GM21526 (cell line): ENCODE data around the gene CABP7.

ENCODE experiments used
- ATAC-seq: cut with Tn5 transposase; IDR thresholded peaks from one replicate; pipeline ENCODE4 v1.9.1; 2021; ENCODE audit warnings: moderate library complexity; ENCODE audit not compliant: unreplicated experiment, low FRiP score

Gene CABP7

DNA sequence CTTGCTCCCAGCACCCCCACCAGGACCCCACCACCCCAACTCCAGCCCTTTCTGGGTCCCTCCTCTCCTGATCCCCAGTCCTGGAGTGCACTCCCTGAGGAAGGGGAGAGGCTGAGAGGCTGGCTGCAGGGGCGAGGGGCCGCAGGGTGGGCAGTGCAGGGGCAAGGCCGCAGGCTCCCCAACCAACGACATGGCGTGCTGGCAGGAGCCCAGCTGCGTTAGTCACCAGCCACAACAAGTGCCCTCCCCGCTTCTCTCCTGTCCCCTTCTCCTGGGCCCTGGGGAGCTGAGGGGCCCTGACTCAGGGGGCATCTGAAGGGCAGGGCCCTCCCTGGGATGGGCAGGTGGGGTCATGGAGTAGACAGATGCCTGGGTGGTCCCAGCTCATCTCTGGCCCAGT, 2.3 kb downstream of the CABP7 start:
- no peak for ATAC-seq

DNA sequence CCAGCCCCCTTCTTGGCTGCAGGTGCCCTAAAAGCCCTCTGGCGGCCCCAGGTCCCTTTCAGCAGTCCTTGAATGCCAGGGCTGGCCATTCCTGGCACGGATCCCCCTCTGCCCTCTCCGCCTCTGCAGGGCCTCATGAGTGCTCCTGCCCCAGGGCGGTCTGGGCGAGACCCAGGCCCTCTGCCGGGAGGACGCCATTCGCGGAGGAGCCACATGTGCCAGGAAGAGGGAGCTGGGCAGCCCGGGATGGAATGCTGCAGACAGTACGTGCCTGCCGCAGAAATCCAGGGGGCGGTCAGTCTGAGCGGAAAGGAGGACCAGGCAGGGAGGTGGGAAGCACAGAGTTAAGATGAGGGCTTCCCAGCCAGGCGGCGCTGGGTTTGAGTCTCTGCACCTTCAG, 2.8 kb downstream of the CABP7 start:
- ATAC-seq, result no peak

DNA sequence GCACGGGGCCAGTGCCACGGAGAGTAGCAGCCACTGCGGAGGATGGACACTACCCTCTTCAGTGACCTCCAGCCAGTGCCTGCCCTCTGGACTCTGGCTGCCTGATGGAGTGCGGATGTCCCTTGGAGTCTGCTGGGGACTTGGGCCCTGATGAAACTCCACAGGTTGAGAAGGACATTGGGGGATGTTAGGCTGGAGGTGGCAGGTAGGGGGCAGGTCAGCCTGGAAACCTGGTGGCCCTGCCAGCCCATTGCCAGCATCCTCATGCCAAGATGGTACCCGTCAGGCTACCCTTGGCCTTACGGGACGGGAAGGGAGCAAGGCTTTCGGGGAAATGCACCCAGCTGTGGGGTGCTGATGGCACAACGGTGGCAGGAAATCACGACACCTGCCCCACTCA, 4.0 kb downstream of the CABP7 start:
- ATAC-seq, result no peak

DNA sequence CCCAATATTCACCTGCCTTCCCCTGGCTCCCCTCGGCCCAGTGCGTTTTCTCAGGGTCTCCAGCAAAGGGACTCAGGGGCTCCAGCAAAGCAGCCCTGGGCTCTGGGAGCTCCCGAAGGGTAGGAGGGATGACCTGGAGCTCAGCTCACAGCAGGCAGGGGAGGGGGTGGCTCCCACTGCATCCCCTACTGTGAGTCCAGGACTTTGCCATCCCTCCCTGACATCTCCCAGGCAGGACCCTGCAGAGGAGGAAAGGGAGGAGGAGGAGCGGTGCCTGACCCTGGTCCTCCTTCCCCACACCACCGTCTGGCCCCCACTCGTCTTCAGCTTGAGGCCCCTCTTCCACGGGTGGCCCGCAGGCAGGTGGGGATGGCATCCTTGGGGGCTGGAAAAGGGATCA, 5.0 kb downstream of the CABP7 start:
- no peak for ATAC-seq

DNA sequence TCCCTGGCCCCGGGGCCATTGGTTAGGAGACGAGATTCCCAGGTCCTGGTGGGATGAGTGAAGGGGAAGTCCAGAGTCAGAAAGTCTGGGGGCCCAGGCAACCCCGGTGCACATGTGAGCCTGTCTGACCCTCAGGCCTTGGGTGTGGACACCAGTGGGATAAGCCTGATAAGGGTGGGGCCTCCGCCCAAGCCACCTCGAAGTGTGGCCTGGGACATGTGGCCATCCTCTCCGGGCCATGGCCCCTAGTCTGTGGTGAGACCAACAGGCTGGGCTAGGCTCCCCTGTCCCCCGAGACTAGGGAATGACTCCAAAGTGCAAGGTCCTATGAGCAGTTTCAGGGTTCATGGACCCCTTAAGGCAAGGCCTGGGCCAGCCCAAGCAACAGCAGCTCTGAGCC, 6.3 kb downstream of the CABP7 start:
- ATAC-seq, result no peak

DNA sequence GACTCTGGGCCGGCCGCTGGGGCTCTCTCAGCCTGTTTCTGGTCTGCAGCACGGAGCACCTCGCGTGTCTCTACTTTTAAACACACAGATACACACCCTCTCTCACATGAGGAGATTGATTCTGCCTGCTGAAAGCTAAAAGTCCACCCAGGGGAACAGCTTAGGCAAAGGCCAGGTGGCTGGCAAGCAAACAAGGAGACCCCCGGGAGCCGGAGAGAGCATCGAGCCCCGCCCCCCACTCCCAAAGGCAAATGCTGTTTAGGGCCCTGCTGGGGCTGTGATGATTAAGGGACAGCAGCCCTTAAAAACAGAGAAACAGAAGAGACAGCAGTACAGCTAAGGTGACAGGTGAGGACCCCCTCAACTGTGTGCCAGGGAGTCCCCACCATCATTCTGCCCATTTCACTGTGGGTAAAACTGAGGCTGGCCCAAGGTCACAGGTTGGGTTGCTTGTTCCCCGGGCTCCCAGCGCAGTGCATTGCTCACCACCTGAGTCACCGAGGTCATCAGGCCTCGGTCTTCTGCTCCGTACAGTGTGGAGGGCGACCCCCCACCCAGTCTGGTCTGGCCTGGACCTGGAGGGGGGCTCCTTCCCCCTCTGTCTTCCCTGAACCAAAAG, 6.8 kb downstream of the CABP7 start:
- no peak for ATAC-seq

DNA sequence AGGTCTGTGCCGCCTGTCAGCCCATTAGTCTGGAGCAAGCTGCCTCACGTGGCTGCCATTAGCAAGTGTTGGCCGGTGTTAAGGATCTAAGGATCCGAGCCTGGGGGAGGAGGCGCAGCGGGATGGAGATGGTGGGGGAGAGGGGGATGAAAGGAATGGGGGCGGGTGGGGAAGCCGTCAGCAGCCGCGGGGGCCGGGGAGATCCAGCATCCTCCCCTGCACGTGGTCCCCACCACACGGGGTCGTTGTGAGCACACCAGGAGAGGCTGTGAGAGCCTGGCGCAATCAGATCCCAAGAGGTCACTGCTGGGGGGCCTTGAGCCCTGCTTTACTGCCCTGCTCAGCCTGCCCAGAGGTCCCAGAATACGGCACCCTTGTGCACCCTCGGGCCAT, 7.3 kb downstream of the CABP7 start:
- ATAC-seq, result no peak

DNA sequence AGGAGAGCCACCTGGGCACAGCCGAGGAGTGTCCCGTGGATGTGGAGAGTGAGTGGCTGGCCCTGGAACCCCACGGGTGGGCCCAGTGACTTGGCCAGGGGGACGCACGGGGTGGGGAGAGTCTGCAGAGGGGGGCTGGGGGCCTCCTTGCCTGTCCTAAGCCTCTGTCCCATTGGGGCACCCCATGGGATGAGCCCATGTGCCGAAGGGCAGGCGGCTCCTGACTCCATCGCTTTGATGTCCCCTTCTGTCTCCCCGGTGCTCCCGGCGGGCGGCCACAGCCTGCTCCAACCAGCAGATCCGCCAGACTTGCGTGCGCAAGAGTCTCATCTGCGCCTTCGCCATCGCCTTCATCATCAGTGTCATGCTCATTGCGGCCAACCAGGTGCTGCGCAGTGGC, 9.4 kb downstream of the CABP7 start:
- ATAC-seq, result no peak

DNA sequence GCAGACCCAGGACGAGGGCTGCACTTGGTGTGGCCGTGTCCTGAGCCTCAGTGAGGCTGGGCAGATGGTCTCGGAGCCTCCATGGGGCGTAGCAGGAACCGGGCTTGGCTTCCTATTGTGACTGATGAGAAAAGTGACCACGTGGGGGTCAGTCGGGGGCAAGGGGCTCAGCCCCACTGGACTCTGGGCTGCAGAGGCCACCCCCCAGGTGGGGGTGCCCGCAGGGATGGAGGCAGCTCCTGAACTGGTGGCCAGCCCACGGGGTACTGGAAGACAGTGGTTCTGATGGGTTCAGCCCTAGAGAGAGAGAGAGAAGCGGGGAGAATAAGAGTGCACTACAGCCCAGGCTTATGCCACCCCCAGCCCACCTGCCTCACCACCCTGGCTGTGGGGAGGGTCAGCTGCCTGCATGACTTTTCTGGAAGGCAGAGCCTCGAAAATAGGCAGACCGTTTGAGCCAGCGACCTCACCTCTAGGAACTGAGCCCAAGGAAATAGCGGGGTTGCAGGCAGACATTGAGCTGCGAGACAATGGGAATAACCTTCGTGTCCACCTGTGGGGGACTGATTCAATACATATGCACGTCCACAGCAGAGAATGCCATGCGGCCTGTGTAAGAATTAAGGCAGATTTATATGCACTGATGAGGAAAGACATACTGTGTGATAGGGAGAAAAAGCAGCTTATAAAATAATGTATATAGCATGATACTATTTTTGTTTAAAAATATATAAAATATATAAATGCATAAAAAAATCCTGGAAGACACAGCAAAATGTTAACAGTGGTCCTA, 11.5 kb downstream of the CABP7 start:
- no peak for ATAC-seq

DNA sequence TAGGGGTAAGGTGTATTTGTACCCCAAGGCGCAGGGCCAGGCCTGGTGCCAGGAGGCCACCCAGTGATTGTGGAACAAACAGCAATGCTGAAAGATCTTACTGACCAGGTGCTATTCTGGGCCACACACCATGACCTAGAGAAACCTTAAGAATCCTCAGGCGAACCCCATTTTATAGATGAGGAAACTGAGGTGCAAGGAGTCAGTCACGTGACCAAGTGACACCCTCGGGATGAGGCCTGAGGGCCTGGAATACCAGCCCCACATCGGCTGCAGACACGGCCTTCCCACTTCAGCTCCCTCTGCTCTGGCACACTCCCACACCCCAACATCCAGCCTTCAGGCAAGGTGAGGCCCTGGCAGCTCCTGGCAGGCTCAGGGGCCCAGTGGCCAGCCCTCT, 13.1 kb downstream of the CABP7 start:
- ATAC-seq, result no peak

DNA sequence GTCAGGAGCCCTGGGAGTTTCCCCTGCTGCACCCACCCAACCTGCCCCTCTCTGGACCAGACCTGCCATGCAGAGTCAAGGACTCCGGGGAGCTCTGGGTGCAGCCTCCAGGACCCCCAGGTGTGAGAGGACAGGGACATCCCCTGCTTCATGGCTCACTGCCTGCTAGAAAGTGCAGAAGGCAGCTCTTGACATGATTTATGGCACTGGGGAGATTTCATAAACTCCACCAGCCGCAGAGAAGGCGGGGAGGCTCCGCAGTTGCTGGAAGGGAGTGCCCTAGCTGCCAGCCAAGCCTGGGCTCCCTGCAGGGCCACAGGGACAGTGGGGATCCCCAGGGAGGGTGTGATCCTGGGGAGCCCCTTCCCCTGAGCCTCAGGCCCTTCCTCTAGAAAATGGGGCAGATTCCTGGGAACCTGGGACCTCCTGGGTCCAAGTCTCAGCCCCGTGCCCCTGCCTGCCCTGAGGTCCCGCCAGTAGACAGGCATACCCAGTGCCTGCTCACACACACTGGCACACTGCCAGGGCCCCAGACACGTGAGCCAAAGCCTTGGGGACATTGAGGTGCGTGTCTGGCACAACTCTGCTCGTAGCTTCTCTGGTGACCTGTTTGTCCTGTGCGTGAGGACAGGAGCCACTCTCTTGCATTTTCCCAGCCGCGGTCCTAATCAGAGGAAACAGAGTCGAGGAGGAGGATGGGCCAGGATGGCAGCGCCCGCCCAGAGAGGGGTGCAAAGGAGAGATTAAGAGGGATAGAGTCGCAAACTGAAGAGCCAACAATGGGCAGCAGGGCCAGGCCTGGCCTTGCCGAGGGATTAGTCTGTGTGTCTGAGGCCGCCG, 13.8 kb downstream of the CABP7 start:
- no peak for ATAC-seq

DNA sequence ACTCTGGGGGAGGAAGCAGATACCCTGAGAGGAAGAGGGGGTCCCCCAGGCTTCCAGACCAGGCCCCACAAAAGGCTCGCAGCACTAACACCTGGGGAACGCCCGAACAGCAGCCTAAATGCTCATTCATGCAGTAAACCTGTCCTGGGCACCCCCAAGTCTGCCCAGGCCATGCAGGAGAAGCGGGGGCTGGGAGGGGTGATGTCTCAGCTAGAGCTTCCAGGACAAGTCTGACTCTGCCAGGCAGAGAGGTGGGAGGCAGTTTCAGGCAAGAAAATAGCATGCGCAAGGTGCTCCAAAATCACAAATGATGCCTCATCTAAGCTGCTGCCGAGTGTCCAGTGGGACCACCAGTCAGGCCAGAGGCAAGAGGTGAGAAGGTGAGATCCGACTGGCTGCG, 14.6 kb downstream of the CABP7 start:
- no peak for ATAC-seq

DNA sequence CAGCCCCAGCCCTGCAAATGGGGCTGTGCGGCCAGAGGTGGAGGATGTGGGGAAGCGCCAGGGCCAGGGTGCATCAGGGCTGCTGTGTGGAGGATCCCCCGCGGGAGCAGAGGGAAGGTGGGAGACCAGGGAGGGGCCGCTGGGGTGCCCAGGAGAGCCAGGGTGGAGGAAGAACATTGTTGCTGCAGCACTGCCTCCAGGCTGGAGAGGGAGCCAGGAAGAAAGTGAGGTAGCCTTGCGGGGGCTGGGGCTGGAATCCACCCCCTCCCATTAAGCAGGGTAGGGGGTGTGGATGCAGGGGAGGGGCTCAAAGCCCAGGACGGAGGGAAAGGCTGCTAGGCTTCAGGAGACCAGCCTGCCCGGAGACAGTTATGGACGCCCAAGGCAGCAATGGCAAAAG, 15.0 kb downstream of the CABP7 start:
- ATAC-seq, result no peak

DNA sequence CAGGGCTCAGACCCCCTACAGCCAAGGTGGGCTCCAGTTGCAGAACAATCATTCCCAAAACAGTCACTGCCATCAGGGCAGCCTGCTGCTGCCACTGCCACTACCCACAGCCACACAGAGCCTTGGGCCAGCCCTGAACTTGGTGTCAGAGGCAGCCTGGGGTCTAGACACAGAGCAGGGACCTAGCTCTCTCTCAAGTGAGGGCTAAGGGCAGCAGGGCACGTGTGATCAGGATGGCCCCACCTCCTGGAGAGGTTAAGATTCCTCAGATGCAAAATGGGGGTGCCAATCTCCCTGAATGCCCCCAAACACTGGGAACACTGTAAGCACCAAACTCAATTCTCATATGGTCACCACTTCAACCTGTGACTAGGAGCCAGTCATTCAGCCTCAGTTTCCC, 15.6 kb downstream of the CABP7 start:
- no peak for ATAC-seq

DNA sequence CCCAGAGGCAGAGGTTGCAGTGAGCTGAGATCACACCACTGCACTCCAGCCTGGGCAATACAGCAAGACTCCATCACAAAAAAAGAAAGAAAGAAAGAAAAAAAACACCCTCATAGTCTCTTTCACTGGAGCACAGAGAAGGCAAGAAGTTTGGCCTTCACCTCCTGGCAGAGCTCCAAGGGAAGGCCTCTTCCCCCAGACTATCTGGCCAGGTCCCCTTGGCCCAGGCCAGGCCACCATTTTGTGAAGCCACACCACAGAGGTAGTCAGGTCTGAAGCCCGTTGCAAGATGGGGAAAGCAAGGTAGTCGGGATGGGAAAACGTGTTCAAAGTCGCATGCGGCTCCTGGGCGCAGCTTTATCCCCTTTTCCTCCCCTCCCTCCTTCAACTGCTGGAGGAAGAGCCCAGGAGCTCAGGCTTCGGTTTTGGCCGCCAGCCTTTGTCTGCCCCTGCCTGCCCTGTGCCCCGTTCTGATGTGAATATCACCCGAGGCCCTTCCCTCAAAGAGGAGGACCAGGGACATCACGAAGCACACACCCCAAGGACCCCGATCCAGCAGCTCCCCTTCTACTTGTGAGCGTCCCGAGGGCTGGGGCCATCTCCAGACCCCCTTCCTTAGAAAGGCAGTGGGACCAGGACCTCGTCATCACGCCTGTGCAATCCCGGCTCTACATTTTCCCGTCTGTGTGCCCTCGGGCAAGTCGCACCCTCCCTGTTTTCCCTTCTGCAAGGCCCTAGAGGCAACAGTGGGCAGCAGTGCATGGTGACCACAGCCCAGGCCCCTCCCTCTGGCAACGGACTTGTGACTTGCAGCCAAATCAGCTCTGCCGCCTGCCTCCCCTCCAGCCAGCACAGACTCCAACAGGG, 17.7 kb downstream of the CABP7 start:
- ATAC-seq, result no peak

DNA sequence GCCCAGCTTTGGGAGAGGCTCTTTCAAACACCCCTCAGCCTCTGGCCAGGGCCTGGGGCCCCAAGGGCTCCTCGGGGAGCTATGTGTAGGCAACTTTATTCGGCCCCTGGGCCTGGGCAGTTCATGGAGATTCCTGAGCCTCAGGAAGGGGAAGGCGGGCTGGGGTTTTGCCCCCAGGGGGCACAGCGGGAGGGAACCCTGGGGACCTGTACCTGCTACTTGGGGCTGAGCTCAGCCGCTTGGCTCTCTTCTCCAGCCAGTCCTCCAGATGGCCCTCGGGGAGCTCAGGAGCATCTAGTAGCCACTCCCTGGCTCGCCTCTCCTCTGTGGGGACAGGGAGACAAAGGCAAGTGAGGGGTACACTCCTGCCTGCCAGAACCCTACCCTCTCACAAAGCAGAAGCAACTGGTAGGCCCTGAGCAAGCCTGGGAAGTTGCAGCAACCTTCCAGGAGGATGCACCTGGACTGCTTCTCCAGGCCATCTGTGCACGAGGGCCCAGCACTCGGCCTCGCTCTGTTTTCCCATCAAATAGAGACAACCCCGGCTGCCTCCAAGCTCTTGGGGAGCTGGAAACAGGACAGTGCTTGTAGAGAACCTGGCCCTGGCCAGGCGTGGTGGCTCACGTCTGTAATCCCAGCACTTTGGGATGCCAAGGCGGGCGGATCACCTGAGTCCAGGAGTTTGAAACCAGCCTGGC, 18.5 kb downstream of the CABP7 start:
- ATAC-seq, result no peak

DNA sequence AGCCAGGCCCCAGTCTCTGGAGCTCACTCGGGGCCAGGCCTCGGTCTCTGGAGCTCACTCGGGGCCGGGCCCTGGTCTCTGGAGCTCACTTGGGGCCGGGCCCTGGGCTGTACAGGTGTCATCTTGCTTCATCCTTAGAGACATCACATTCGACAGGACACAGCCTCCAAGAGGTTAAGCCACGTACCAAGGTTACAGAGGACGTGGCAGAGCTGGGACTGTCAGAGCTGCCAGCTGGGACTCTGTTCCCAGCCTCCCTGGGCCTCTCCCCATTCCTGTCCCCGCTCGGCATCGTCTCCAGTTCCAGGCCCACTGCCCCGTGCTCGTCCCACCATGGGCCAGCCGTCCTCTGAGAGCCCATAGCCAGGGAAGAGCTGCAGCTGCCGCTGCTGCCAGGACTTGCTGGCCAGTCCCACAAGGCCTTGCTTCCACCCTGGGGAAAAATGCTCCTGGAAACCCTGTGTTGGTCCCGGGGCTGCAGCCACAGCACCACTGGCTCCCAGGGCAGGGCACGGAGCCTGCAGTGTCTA, 19.6 kb downstream of the CABP7 start:
- ATAC-seq, result no peak

DNA sequence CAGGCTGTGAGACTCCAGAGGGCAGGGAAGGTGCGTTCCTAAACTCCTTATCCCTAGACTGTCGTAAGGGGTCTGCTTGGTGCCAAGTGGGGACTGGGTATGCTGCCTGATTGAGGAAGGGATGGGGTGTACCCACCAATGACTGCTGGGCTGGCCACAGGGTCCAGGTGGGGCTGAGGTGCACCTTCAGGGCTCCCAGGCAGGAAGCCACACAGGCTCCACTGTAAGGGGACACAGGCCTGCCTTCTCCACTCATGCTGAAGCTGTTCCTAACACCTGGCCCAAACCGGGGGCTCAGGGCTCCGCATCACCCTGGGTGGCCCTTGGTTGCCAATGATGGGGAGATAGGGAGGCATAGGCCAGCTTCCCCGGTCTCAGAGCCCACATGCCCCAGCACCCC, 20.4 kb downstream of the CABP7 start:
- no peak for ATAC-seq

DNA sequence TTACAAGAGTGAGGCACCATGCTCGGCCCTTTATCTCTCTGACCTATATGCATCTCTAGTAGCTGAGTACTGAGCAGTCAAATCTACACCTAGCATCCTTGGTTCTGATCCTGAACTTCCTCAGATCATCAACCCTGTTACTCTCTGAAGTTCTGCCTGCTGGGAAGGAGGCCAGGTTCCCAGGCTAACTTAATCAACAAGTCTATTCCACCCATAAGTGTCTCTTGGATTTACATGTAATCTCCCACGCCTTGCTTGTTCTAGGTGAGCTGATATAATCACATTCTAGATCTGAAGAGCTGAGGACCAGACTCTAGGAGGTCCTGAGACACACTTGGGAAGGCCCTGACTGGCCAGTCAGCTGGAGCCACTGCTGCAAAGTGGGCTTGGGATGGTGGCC, 22.1 kb downstream of the CABP7 start:
- no peak for ATAC-seq

DNA sequence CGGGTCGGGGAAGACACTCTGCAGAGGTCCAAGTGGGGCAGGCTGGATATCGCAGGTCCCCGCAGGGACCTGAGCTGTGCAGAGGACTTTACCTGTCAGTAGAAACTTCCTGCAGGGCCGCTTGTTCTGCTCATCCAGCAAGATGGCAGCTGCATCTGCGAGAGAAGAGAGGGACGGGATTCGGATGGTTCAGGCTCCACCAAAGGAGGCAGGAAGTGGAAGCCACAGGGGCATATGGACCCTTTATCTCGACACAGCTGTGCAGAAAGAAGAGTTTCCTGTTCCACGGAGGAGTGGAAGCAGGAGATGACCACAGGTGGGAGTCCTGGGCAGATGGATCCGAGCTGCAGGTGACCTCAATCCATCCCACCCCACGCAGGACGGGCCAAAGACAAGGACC, 22.5 kb downstream of the CABP7 start:
- no peak for ATAC-seq
